ENCODE measurements around the gene HYI.

Gene HYI

GRCh38 chr1:43434256-43434655 is 19.5 kb downstream of the HYI start:
- H3K79me1 ChIP-seq (ENCODE audit: low read length): no peaks in the 10 kb centered on the region
- H3K4me2 ChIP-seq (ENCODE audit: low read length): no peak overlapping the region
- H3K79me2 ChIP-seq (ENCODE audit: control insufficient read depth, insufficient read depth, low read length): no peaks in the 10 kb centered on the region
- H3K27ac ChIP-seq (ENCODE audit: low read depth, low read length): no peak overlapping the region
- H3K9ac ChIP-seq (ENCODE audit: low read length): no peak overlapping the region
- WGBS (ENCODE audit: extremely low coverage, insufficient coverage, low lambda C conversion rate): no CpG with 5 or more reads among the region's 7 CpGs
- H3K4ac ChIP-seq (ENCODE audit: low read depth, low read length): no peak overlapping the region
- peaks cover 14% of the 10 kb centered on the region for H3K36me3 ChIP-seq (ENCODE audit: control insufficient read depth, insufficient read depth, low read length)
- H3K18ac ChIP-seq (ENCODE audit: low read length): no peak overlapping the region
- no peak overlapping the region for H3K23ac ChIP-seq (ENCODE audit: low read length)
- no peak overlapping the region for H4K8ac ChIP-seq (ENCODE audit: low read depth, low read length)
- H3K27me3 ChIP-seq (ENCODE audit: insufficient read depth, low read length, poor library complexity): no peaks in the 10 kb centered on the region
- H2BK120ac ChIP-seq (ENCODE audit: low read depth, low read length): no peak overlapping the region
- H3K4me3 ChIP-seq (ENCODE audit: low read length): no peak overlapping the region
- DNase-seq: no peak
- no peak overlapping the region for H3K56ac ChIP-seq (ENCODE audit: low read length)
- H4K5ac ChIP-seq (ENCODE audit: low read length): no peak overlapping the region
- no peaks in the 10 kb centered on the region for H3K4me1 ChIP-seq (ENCODE audit: control insufficient read depth, low read depth, low read length)
- no peak overlapping the region for H2BK15ac ChIP-seq (replicated peaks; ENCODE audit: low read depth)
- H2BK5ac ChIP-seq (ENCODE audit: low read length): no peak overlapping the region
- H2AK5ac ChIP-seq (ENCODE audit: low read length): no peak overlapping the region

GRCh38 chr1:43432907-43433306 is 20.8 kb downstream of the HYI start:
- no peak for DNase-seq
- Histone ChIP-seq H2AK5ac (ENCODE audit: low read length) (no peak overlapping the region), H3K4me1 (ENCODE audit: control insufficient read depth, low read depth, low read length) (no peaks in the 10 kb centered on the region), H3K18ac (ENCODE audit: low read length) (no peak overlapping the region), H3K56ac (ENCODE audit: low read length) (no peak overlapping the region), H4K5ac (ENCODE audit: low read length) (no peak overlapping the region), H3K23ac (ENCODE audit: low read length) (no peak overlapping the region), H3K27ac (ENCODE audit: low read depth, low read length) (no peak overlapping the region), H3K36me3 (ENCODE audit: control insufficient read depth, insufficient read depth, low read length) (peaks cover 13% of the 10 kb centered on the region), H4K8ac (ENCODE audit: low read depth, low read length) (no peak overlapping the region), H3K9ac (ENCODE audit: low read length) (no peak overlapping the region), H2BK15ac (replicated peaks; ENCODE audit: low read depth) (no peak overlapping the region), H3K4me2 (ENCODE audit: low read length) (no peak overlapping the region), H3K4ac (ENCODE audit: low read depth, low read length) (no peak overlapping the region), H3K79me1 (ENCODE audit: low read length) (no peaks in the 10 kb centered on the region), H2BK5ac (ENCODE audit: low read length) (no peak overlapping the region), H3K79me2 (ENCODE audit: control insufficient read depth, insufficient read depth, low read length) (no peaks in the 10 kb centered on the region), H2BK120ac (ENCODE audit: low read depth, low read length) (no peak overlapping the region), H3K4me3 (ENCODE audit: low read length) (no peak overlapping the region), H3K27me3 (ENCODE audit: insufficient read depth, low read length, poor library complexity) (no peaks in the 10 kb centered on the region)
- WGBS (ENCODE audit: extremely low coverage, insufficient coverage, low lambda C conversion rate): no CpG with 5 or more reads among the region's 5 CpGs

GRCh38 chr1:43432171-43432860 is 21.4 kb downstream of the HYI start:
- no peak overlapping the region for H2BK5ac ChIP-seq (ENCODE audit: low read length)
- H4K5ac ChIP-seq (ENCODE audit: low read length): no peak overlapping the region
- WGBS (ENCODE audit: extremely low coverage, insufficient coverage, low lambda C conversion rate): no CpG with 5 or more reads among the region's 9 CpGs
- H3K4me2 ChIP-seq (ENCODE audit: low read length): no peak overlapping the region
- H3K27ac ChIP-seq (ENCODE audit: low read depth, low read length): no peak overlapping the region
- H3K4me3 ChIP-seq (ENCODE audit: low read length): no peak overlapping the region
- no peak overlapping the region for H4K8ac ChIP-seq (ENCODE audit: low read depth, low read length)
- no peak overlapping the region for H3K4ac ChIP-seq (ENCODE audit: low read depth, low read length)
- no peak overlapping the region for H3K9ac ChIP-seq (ENCODE audit: low read length)
- no peaks in the 10 kb centered on the region for H3K27me3 ChIP-seq (ENCODE audit: insufficient read depth, low read length, poor library complexity)
- no peak for DNase-seq
- H2AK5ac ChIP-seq (ENCODE audit: low read length): no peak overlapping the region
- no peak overlapping the region for H2BK15ac ChIP-seq (replicated peaks; ENCODE audit: low read depth)
- H3K23ac ChIP-seq (ENCODE audit: low read length): no peak overlapping the region
- no peaks in the 10 kb centered on the region for H3K79me2 ChIP-seq (ENCODE audit: control insufficient read depth, insufficient read depth, low read length)
- no peaks in the 10 kb centered on the region for H3K79me1 ChIP-seq (ENCODE audit: low read length)
- H3K36me3 ChIP-seq (ENCODE audit: control insufficient read depth, insufficient read depth, low read length): peaks cover 18% of the 10 kb centered on the region
- no peak overlapping the region for H3K18ac ChIP-seq (ENCODE audit: low read length)
- H3K4me1 ChIP-seq (ENCODE audit: control insufficient read depth, low read depth, low read length): no peaks in the 10 kb centered on the region
- no peak overlapping the region for H2BK120ac ChIP-seq (ENCODE audit: low read depth, low read length)
- H3K56ac ChIP-seq (ENCODE audit: low read length): no peak overlapping the region

GRCh38 chr1:43431676-43432075 is 22.1 kb downstream of the HYI start:
- WGBS (ENCODE audit: extremely low coverage, insufficient coverage, low lambda C conversion rate): no CpG with 5 or more reads among the region's 9 CpGs
- Histone ChIP-seq H4K5ac (ENCODE audit: low read length) (no peak overlapping the region), H2BK5ac (ENCODE audit: low read length) (no peak overlapping the region)

GRCh38 chr1:43430831-43431230 is 22.9 kb downstream of the HYI start:
- H2BK120ac ChIP-seq (ENCODE audit: low read depth, low read length): no peak overlapping the region
- no peak overlapping the region for H3K23ac ChIP-seq (ENCODE audit: low read length)
- no CpG with 5 or more reads among the region's 5 CpGs for WGBS (ENCODE audit: extremely low coverage, insufficient coverage, low lambda C conversion rate)
- no peaks in the 10 kb centered on the region for H3K4me1 ChIP-seq (ENCODE audit: control insufficient read depth, low read depth, low read length)
- H3K79me1 ChIP-seq (ENCODE audit: low read length): no peaks in the 10 kb centered on the region
- H4K8ac ChIP-seq (ENCODE audit: low read depth, low read length): no peak overlapping the region
- no peak overlapping the region for H3K27ac ChIP-seq (ENCODE audit: low read depth, low read length)
- no peak overlapping the region for H3K18ac ChIP-seq (ENCODE audit: low read length)
- H3K36me3 ChIP-seq (ENCODE audit: control insufficient read depth, insufficient read depth, low read length): peaks cover 18% of the 10 kb centered on the region
- no peak overlapping the region for H4K5ac ChIP-seq (ENCODE audit: low read length)
- H3K9ac ChIP-seq (ENCODE audit: low read length): no peak overlapping the region
- no peak overlapping the region for H3K4me3 ChIP-seq (ENCODE audit: low read length)
- H3K79me2 ChIP-seq (ENCODE audit: control insufficient read depth, insufficient read depth, low read length): no peaks in the 10 kb centered on the region
- no peak for DNase-seq
- H2AK5ac ChIP-seq (ENCODE audit: low read length): no peak overlapping the region
- H2BK5ac ChIP-seq (ENCODE audit: low read length): no peak overlapping the region
- no peaks in the 10 kb centered on the region for H3K27me3 ChIP-seq (ENCODE audit: insufficient read depth, low read length, poor library complexity)
- no peak overlapping the region for H3K4me2 ChIP-seq (ENCODE audit: low read length)
- no peak overlapping the region for H3K56ac ChIP-seq (ENCODE audit: low read length)
- H3K4ac ChIP-seq (ENCODE audit: low read depth, low read length): no peak overlapping the region
- H2BK15ac ChIP-seq (replicated peaks; ENCODE audit: low read depth): no peak overlapping the region

More at GRCh38 chr1:43431676-43432075, 22.1 kb downstream of the HYI start:
- H3K23ac ChIP-seq (ENCODE audit: low read length): no peak overlapping the region
- H3K36me3 ChIP-seq (ENCODE audit: control insufficient read depth, insufficient read depth, low read length): peaks cover 18% of the 10 kb centered on the region
- H3K79me1 ChIP-seq (ENCODE audit: low read length): no peaks in the 10 kb centered on the region
- H3K18ac ChIP-seq (ENCODE audit: low read length): no peak overlapping the region
- no peak overlapping the region for H3K4ac ChIP-seq (ENCODE audit: low read depth, low read length)
- H3K56ac ChIP-seq (ENCODE audit: low read length): no peak overlapping the region
- H2AK5ac ChIP-seq (ENCODE audit: low read length): no peak overlapping the region
- DNase-seq: no peak
- H4K8ac ChIP-seq (ENCODE audit: low read depth, low read length): no peak overlapping the region
- H2BK120ac ChIP-seq (ENCODE audit: low read depth, low read length): no peak overlapping the region
- H3K4me1 ChIP-seq (ENCODE audit: control insufficient read depth, low read depth, low read length): no peaks in the 10 kb centered on the region
- no peak overlapping the region for H3K27ac ChIP-seq (ENCODE audit: low read depth, low read length)
- H3K9ac ChIP-seq (ENCODE audit: low read length): no peak overlapping the region
- no peak overlapping the region for H3K4me3 ChIP-seq (ENCODE audit: low read length)
- H3K4me2 ChIP-seq (ENCODE audit: low read length): no peak overlapping the region
- H2BK15ac ChIP-seq (replicated peaks; ENCODE audit: low read depth): no peak overlapping the region
- H3K27me3 ChIP-seq (ENCODE audit: insufficient read depth, low read length, poor library complexity): no peaks in the 10 kb centered on the region
- no peaks in the 10 kb centered on the region for H3K79me2 ChIP-seq (ENCODE audit: control insufficient read depth, insufficient read depth, low read length)

- peaks cover 19% of the 10 kb centered on the region for H3K36me3 ChIP-seq (ENCODE audit: control insufficient read depth, insufficient read depth, low read length)
- H2BK15ac ChIP-seq (replicated peaks; ENCODE audit: low read depth): no peak overlapping the region
- WGBS (ENCODE audit: extremely low coverage, insufficient coverage, low lambda C conversion rate): no CpG with 5 or more reads among the region's 9 CpGs
- no peaks in the 10 kb centered on the region for H3K79me1 ChIP-seq (ENCODE audit: low read length)
- H2AK5ac ChIP-seq (ENCODE audit: low read length): no peak overlapping the region
- H4K5ac ChIP-seq (ENCODE audit: low read length): no peak overlapping the region
- no peak overlapping the region for H3K56ac ChIP-seq (ENCODE audit: low read length)
- no peaks in the 10 kb centered on the region for H3K4me1 ChIP-seq (ENCODE audit: control insufficient read depth, low read depth, low read length)
- no peak overlapping the region for H3K18ac ChIP-seq (ENCODE audit: low read length)
- DNase-seq: no peak
- H3K27ac ChIP-seq (ENCODE audit: low read depth, low read length): no peak overlapping the region
- no peak overlapping the region for H3K4ac ChIP-seq (ENCODE audit: low read depth, low read length)
- no peak overlapping the region for H4K8ac ChIP-seq (ENCODE audit: low read depth, low read length)
- H2BK5ac ChIP-seq (ENCODE audit: low read length): no peak overlapping the region
- no peak overlapping the region for H2BK120ac ChIP-seq (ENCODE audit: low read depth, low read length)
- no peak overlapping the region for H3K23ac ChIP-seq (ENCODE audit: low read length)
- H3K4me3 ChIP-seq (ENCODE audit: low read length): no peak overlapping the region
- no peaks in the 10 kb centered on the region for H3K27me3 ChIP-seq (ENCODE audit: insufficient read depth, low read length, poor library complexity)
- no peak overlapping the region for H3K4me2 ChIP-seq (ENCODE audit: low read length)
- no peak overlapping the region for H3K9ac ChIP-seq (ENCODE audit: low read length)
- no peaks in the 10 kb centered on the region for H3K79me2 ChIP-seq (ENCODE audit: control insufficient read depth, insufficient read depth, low read length)
Measured at GRCh38 chr1:43427941-43428340, 25.8 kb downstream of the HYI start.
